Activated CD4-positive, alpha-beta T cell treated with anti-CD3 and anti-CD28 coated beads, Interleukin-2, Interleukin-4, amounts not matched to agents 100 ng/mL and 50 ng/mL, durations not matched to agents 16 hours and 8 hours (primary cell): Measurements from ENCODE around the gene APBA3.

ENCODE experiments used
- DNase-seq: peaks from one replicate; pipeline ENCODE4 v3.0.0-alpha.2; 2020; ENCODE audit warnings: low spot score

The APBA3 gene

DNA sequence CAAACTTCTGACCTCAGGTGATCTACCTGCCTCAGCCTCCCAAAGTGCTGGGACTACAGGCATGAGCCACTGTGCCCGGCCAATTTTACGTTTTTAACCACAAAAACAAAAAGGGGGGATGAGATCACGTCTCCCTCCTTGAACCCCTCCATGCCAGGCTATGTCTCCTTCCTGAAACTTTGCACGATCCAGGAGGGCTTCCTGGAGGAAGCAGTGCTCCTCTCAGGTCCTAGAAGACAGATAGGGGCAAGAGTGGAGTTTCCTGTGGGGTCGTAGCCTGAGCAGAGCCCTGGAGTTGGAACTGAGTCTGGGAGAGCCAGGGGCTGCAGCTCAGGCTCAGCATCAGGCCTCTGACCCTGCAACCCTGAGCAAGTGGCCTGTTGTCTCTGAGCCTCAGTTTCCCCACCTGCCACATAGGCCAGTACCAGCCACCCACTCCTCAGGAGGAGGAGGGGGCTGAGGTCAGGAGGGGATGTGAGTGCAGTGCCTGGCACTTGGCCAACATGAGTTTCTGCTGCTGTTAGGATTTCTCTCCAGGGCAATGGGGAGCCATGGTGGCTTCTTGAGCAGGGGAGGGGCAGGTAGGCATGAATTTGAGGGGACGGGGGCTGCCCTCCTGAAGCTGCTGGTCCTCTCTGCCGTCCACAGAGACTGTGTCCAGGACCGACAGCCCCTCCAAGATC is 16.0 kb downstream of the APBA3 start:
- DNase-seq: no peak

DNA sequence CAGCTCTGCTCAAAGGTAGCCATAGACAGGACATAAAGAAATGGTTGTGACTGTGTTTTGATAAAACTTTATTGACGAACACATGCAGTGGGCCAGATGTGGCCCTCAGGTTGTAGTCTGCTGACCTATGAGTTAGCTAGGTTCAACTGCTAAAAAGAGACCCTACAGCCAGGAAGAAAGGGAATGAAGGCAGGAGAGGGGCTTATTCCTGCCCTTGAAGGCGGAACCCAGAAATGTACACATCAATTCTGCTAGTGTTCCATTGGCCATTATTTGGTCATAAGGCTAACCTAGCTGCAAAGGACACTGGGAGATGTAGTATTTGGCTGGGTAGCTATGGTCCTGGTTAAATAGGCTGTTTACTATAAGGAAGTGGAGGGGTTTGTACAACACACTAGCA is 18.0 kb downstream of the APBA3 start:
- no peak for DNase-seq

DNA sequence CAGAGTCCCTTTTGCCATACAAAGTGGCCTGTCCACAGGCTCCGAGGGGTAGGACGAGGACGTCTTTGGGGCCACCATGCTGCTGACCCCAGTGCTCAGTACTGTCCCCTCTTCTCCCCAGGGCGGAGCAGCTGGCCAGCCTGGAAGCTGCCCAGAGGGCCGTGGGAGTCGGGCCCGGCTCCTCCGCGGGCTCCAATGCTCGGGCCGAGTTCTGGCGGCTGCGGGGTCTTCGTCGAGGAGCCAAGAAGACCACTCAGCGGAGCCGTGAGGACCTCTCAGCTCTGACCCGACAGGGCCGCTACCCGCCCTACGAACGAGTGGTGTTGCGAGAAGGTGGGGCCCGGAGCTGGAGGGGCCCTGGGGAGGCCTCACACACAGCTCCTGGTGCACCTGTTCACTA is 21.1 kb downstream of the APBA3 start:
- DNase-seq: no peak

DNA sequence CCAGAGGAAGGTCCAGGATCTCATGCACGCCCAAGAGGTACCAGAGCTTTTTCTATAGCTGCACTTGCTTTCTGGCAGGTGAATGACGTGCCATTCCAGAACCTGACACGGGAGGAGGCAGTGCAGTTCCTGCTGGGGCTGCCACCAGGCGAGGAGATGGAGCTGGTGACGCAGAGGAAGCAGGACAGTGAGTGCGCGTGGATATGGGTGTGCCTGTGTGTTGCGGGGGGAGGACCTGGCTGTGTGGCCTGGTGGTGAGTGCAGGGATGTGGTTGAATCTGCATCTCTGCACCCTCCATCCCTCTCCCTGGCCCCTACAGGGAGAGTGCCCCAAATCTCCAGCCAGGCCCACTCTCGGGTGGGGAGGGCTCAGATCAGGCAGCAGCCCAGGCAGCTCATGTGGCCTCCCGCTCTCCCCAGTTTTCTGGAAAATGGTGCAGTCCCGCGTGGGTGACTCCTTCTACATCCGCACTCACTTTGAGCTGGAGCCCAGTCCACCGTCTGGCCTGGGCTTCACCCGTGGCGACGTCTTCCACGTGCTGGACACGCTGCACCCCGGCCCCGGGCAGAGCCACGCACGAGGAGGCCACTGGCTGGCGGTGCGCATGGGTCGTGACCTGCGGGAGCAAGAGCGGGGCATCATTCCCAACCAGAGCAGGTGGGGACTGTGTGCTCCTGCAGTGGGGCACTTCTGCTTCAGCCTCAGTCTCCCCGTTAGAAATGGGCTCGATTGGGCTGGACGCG is 22.8 kb downstream of the APBA3 start:
- no peak for DNase-seq

DNA sequence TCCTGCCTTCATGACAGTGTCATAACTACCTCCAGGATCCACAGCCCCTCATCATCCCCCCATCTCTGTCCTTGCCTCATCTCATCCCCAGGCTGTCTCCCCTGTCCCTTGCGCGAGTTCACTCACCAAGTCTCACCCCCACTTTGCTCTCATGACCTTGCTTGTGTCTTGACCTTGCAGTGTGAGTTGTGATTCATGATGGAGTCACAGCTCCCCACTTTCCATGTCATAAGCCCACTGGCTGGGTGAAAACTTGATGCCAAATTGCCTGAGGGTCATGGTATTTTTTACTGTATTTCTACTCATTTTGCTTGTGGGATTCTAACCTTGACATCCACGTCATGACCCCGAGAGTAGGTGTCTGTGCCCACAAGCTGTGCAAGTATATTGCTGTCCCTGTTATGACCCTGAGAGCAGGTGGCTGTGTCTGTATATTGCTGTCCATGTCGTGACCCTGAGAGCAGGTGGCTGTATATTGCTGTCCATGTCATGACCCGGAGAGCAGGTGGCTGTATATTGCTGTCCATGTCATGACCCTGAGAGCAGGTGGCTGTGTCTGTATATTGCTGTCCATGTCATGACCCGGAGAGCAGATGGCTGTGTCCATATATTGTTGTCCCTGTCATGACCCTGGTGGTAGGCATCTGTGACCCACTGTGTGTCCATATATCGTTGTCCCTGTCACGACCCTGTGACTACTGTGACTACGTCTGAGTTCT is 23.8 kb downstream of the APBA3 start:
- no peak for DNase-seq

DNA sequence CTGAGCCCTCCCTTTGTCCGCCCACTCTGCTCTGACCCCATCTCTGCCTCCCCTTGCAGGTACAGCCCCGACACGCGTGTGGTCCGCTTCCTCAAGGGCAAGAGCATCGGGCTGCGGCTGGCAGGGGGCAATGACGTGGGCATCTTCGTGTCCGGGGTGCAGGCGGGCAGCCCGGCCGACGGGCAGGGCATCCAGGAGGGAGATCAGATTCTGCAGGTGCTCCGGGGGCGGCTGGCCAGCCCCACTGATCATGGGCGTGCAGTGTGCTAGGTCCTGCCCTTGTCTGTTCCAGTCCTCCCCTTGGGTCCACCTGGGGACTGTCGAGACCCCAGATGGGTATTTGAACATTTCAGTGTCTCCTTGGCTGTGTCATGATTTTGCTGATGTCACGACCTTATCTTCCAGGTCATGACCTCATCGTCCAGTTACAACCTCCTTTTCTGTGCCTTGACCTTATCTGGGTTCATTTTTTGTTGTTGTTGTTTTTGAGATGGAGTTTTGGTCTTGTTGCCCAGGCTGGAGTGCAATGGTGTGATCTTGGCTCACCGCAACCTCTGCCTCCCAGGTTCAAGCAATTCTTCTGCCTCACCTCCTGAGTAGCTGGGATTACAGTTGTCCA is 25.3 kb downstream of the APBA3 start:
- no peak for DNase-seq

DNA sequence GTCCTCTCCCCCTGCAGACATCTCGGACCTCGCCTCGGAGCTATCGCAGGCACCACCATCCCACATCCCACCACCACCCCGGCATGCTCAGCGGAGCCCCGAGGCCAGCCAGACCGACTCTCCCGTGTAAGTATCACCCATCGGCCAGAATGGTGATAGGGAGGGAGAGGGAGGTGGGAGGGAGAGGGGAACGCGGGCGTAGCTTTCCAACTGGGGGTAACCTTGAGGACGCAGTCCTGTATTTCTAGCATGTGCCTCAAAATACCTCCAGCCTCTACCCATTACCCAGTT is 27.2 kb downstream of the APBA3 start:
- no peak for DNase-seq

DNA sequence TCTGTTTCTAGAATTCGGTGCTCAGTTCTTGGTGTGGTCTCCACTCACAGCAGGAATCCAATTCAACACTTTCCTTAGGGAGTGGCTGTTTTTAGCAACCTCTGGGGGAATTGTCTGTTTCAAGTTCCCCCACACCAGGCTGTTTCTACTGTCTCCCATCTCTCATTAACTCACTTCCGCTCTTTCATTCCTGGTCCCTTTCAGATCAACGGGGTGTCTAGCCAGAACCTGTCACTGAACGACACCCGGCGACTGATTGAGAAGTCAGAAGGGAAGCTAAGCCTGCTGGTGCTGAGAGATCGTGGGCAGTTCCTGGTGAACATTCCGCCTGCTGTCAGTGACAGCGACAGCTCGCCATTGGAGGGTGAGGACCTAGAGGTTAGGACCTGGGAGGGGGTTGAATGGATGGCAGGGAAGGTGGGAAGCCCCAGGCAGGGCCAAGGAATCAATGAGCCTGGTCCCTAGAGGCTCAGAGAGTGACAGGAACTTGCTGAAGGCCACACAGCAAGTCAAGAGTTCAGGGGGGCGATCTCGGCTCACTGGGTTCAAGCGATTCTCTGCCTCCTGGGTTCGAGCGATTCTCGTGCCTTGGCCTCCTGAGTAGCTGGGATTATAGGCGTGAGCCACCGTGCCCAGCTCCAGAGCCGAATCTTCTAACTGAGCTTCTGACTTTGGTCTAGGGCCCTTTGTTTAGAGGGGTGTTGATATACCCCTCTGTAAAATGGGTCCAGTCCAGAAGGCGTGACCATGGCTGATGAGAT is 27.8 kb downstream of the APBA3 start:
- no peak for DNase-seq

DNA sequence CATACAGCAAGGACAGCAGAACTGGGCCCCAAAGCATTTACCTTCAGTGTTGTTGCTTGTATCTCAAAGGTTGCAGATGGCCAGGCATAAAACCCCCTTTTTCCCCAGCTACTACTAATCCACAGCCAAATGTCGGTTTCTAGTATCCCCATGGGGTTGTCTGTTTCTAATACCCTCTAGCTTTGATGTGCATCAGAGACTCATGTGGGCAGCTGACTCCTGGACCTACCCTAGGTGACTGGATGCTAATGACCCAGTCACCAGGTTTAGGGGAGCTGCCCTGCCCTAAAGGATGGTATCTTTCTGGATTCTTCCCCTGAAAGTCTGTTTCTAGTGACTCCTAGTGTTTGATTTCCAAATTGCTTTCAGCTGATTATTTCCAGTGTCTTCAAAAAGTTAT is 29.4 kb downstream of the APBA3 start:
- no peak for DNase-seq

DNA sequence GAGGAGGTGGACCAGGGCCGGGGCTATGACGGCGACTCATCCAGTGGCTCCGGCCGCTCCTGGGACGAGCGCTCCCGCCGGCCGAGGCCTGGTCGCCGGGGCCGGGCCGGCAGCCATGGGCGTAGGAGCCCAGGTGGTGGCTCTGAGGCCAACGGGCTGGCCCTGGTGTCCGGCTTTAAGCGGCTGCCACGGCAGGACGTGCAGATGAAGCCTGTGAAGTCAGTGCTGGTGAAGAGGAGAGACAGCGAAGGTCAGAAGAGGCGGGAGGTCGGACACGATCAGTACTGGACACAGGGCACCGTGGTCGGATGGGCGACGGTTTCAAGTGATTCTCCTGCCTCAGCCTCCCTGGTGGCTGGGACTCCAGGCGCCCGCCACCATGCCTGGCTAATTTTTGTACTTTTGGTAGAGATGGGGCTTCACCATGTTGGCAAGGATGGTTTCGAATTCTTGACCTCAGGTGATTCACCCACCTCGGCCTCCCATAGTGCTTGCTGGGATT is 31.0 kb downstream of the APBA3 start:
- DNase-seq: no peak

DNA sequence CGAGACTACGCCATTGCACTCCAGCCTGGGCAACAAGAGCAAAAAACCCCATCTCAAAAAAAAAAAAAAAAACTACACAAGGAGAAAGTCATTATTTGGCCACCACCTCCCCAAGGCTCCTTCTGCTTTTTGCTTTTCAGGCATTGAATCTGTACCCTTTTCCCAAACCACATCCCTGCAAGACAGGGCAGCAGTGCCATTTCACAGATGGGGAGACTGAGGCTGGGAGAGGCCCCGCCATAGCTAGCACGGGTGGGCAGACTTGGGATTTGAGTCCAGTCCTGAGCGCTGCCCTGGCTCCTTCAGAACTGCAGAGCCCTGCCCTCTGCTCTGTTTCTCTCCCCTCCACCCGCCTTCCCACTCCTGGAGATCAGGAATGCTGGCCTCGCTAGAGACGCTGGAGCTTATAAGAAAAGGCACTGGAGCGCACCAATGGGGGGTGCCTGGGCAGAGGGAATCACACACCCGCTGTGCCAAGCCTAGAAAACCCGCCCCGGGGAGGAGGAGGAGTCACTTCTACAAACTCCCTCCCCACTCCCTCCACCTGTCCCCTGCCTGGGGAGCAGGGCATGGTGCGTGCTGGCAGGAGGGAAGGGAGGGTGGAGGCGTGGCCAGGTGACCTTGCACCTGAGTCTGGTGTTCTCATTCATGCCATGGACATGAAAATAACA is 35.7 kb downstream of the APBA3 start:
- no peak for DNase-seq

DNA sequence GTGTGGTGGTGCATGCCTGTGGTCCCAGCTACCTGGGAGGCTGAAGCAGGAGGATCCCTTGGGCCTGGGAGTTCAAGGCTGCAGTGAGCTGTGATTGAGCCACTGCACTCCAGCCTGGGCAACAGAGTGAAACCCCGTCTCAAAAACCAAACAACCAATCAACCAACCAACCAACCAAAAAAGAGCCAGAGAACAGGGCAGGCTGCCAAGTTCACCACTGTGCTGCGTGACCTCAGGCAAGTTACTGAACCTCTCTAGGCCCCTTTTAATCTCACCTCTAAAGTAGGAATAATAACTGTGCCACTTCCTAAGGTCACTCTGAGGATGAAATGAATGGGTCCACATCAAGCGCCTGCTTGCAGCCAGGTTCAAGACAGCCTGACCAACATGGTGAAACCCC is 36.4 kb downstream of the APBA3 start:
- no peak for DNase-seq

DNA sequence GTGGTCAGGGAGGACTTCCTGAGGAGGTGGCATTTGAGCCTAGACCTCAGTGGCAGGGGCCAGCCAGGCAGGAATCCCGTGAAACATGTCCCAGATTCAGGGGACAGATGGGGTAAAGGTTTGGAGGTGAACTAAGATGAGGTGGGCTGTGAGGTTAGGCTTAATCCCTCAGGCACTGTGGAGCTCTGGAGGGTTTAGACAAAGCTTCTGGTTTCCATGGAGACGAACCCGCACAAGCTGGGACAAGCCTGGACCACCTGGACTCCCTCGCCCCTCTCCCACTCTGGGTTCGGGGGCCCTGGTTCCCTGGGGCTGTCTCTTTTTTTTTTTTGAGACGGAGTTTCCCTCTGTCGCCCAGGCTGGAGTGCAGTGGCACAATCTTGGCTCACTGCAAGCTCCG is 37.6 kb downstream of the APBA3 start:
- DNase-seq: no peak

DNA sequence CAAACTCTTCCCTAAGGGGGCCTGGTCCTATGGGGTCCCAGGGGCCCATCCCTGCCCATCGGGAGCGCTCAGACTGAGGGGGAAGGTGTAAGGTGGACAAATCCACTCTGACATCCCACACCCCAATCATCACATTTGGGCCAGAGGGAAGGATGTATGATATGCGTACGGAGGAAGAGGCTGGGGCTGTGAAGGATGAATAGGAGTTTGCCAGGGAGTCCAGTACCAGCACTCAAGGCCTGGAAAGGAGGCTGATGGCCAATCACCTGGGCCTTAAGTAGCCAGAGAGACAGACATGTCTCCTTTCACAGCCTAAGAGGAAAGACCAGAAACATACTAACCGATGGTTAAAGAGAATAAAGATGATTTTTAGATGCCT is 38.4 kb downstream of the APBA3 start:
- no peak for DNase-seq

DNA sequence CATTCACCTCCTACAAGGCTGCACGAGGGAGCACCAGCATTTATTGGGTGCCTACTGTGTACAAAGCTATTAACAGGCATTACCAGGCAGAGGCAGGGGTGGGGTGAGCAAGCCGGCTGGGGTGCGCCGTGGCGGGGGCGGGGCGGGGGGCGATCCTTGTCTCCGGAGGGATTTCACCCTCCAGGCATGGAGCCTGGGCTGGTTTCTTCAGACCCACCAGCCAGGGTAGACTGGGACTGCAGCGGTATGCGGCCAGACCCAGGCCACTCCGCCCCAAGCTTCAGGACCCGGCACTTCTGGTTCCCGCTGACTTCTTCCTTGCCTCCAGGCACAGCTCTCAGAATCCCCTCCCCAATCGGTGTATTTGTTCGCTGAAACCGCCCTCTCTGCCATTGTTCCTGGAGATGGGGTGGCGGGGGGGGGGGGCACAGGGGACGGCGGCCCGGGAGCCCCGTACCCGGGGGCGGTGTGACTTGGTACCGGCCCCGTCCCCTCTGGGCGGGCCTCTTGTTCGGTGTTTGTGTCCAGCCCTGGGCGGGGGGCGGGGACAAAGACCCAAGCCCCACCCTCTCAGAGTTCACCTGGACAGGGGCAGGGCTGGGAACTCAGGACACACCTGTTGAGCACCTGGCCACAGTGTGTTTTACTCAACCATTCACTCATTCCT is 38.9 kb downstream of the APBA3 start:
- no peak for DNase-seq

DNA sequence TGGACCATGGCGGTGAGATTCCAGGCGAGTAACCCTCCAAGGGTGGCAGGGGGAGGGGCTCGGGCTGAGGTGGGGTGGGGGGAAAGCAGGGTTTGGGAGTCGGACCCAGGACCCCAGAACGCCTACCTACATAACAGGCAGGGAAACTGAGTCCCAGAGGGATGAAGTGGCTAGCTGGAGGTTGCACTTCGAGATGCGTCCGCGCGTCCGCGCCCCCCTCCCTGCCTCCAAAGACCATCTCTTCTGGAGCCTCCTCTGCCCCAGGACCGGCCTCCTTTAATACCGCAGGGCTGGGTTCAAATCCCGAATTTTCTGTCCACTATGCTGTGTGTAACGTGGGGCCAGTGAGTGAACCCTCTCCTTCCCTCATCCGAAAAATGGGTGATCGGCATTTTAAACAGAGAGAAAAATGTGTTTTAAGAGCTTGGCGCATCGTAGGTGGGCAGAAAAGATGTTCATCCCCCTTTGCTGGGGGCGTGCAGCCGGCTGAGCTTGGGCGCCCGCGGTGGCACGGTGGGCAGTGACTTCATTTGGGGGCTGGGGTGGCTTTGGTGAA is 39.5 kb downstream of the APBA3 start:
- DNase-seq: no peak

DNA sequence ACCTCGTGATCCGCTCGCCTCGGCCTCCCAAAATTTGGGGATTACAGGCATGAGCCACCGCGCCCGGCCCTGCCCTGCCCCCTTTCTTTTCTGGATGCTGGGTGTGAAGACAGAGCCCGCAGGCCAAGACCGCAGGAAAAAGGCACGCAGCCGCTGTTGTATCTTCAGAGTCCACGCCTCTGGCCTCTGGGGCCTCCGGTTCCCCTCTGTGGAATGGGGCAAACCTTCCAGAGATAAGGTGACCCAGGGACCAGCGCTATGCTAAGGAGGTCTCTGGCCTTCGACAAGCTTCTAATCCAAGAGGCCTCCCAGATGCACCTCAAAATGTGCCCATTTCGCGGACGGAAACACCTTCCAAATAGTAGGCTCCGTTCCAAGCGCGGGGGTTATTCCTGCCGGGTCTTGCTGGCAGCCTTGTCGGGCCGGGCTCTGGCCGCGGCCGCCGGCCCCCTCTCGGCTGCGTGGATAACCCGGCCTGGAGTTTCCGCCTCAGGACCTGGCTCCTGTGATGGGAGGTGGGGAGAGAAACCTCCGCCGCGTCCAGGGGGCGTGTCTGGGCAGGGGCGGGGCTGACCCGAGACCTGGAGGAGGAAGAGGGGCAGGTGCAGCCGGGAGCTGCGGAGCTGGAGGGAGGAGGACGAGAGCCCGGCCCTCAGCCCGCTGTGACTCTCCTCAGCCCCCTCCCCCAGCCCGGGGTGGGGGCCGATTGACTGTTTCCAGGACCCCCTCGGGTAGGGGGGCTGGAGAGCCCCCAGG is 40.2 kb downstream of the APBA3 start:
- DNase-seq: peak; percentile 76

DNA sequence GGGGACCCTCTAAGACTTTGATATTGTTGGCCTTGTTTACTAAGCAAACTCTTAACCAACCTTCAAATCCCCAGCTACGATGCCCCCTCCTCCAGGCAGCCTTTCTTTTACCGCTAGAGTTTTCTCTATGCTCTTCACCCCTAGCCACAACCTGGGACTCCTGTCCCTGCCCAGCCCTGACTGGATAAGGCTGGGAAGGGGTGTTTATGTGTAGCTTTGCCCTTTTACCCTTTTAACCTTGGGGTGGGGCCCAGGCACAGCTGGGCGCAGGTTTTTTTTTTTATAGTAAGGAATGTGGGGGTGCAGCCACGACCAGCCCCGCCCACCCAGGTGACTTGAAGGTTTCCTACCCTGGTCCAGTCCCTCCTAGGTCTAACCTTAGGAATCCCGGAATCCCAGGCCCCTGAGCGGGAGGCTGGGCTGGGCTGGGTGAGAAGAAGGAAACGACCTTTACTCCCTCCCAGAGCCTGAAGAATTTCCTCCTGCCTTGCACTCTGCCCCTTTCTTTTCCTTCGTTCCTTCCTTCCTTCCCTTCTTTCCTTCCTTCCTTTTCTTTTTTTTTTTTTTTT is 41.1 kb downstream of the APBA3 start:
- DNase-seq: no peak

DNA sequence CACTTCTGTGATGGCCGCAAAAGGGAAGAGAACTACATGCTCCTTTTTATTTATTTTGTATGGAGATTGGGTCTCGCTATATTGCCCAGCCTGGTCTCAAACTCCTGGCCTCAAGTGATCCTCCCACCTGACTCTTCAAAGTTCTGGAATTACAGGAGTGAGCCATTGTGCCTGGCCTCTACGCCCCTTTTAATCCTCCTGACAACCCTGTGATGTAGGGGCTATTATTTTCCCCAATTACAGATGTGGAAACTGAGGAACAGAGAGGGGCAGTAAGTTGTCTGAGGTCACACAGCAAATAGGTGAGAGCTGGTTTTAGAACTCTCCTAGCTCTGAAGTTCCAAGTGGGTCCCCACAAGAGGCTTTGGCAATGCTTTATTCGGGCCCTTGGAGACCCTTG is 41.6 kb downstream of the APBA3 start:
- DNase-seq: no peak
